GM12878 (cell line): ENCODE results near the gene PPP1R13L.
A peak's percentile ranks its signal among the peaks of the same experiment; 100 is the strongest.

Experiments
- EP300 ChIP-seq, 2 experiments: fragments of 150-350 bp in 1 of 2; IDR thresholded peaks; 2 replicates each; pipeline ENCODE4 v1.6.1; 2011 to 2012; ENCODE audit warnings: low read depth in 2 of 2, low read length in 2 of 2, borderline replicate concordance in 1 of 2, improper control_type of control experiment in 1 of 2, inconsistent platforms in 1 of 2; ENCODE audit not compliant: control insufficient read depth in 1 of 2
- EZH2 ChIP-seq: IDR thresholded peaks from 2 replicates; pipeline ENCODE4 v1.6.1; 2012; ENCODE audit warnings: low read depth, mild to moderate bottlenecking, control low read depth, inconsistent platforms, low read length, borderline replicate concordance; ENCODE audit not compliant: control insufficient read depth
- IRF4 ChIP-seq: IDR thresholded peaks from 2 replicates; pipeline ENCODE4 v1.6.1; 2011; ENCODE audit warnings: low read depth, low read length
- NBN ChIP-seq: fragments of 450-650 bp; IDR thresholded peaks from 2 replicates; pipeline ENCODE4 v1.6.1; 2016
- RAD51 ChIP-seq: fragments of 450-650 bp; IDR thresholded peaks from 2 replicates; pipeline ENCODE4 v1.6.1; 2016; ENCODE audit warnings: moderate library complexity, mild to moderate bottlenecking, inconsistent platforms
- RCOR1 ChIP-seq: conservative IDR thresholded peaks from 2 replicates; pipeline ENCODE4 v1.6.1; 2012; ENCODE audit warnings: low read depth, low read length, improper control_type of control experiment
- REST ChIP-seq: IDR thresholded peaks from 2 replicates; pipeline ENCODE4 v1.6.1; 2012; ENCODE audit warnings: mild to moderate bottlenecking, low read depth, low read length
- ZNF274 ChIP-seq: IDR thresholded peaks from one replicate; pipeline ENCODE4 v1.8.0; 2011; ENCODE audit not compliant: insufficient read length, insufficient read depth
- TF ChIP-seq, protein P1 (sequence below), 3 experiments: IDR thresholded peaks in 2 of 3; conservative IDR thresholded peaks in 1 of 3; 2 replicates each; pipeline ENCODE4 v1.5.1; 2011; ENCODE audit warnings: low read depth in 3 of 3, low read length in 3 of 3, mild to moderate bottlenecking in 3 of 3, control low read depth in 2 of 3, moderate library complexity in 2 of 3, inconsistent platforms in 1 of 3, mixed read lengths in 1 of 3; ENCODE audit not compliant: control insufficient read depth in 2 of 3, insufficient read depth in 1 of 3; ENCODE audit errors: extremely low read depth in 1 of 3
- TF ChIP-seq, protein P2 (sequence below): fragments of 450-650 bp; conservative IDR thresholded peaks from 2 replicates; pipeline ENCODE4 v1.6.1; 2017; ENCODE audit warnings: mild to moderate bottlenecking, moderate library complexity

DNA sequence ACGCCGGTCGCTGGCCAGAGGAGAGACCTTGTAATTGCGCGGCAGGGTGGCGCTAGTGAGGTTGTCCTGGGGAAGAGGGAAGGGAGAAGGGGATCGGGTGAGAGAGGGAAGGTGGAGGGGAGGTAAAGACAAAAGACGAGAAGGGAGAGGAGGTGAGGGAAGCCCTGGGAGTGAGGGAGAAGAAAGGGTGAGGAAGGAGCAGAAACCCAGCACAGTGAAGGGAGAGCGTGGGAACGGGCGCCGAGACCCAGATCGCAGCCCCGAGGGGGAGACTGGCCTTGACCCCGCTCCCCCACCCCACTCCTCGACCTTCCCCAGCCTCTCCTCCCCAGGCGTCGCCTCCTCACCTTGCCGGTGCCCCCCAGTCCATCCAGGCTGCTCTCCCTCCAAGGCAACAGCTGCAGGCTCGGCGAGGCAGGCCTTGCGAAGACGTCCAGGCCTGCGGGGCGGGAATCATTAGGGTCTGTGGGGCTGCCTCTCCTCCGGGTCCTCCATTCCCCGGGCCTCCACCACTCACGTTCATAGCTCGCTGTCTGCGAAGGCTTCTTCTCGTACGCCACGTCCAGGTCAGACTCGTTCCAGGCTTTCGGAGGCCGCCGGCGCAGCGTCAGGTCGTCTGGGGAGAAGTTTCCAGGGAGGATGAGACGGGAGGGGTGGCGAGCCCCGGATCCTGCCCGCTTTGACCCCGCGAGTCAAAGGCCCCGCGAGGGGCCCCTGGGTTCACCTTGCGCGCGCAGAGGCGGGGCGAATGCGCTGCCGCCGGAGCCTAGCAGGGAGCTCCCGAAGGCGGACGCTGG, 8.8 kb downstream of the PPP1R13L start:
- TF ChIP-seq, protein P1, sequence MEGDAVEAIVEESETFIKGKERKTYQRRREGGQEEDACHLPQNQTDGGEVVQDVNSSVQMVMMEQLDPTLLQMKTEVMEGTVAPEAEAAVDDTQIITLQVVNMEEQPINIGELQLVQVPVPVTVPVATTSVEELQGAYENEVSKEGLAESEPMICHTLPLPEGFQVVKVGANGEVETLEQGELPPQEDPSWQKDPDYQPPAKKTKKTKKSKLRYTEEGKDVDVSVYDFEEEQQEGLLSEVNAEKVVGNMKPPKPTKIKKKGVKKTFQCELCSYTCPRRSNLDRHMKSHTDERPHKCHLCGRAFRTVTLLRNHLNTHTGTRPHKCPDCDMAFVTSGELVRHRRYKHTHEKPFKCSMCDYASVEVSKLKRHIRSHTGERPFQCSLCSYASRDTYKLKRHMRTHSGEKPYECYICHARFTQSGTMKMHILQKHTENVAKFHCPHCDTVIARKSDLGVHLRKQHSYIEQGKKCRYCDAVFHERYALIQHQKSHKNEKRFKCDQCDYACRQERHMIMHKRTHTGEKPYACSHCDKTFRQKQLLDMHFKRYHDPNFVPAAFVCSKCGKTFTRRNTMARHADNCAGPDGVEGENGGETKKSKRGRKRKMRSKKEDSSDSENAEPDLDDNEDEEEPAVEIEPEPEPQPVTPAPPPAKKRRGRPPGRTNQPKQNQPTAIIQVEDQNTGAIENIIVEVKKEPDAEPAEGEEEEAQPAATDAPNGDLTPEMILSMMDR (IDR thresholded peaks at IDR 0.05 in 2 of 3, conservative IDR thresholded peaks at IDR 0.05 in 1 of 3; ENCODE audit: control insufficient read depth in 2 of 3, extremely low read depth in 1 of 3, insufficient read depth in 1 of 3, low read depth in 3 of 3, low read length in 3 of 3) = 0 out of 6 replicates have a peak, but pooled peaks of 1 of the 3 experiments have one; percentile 8
- TF ChIP-seq IRF4 = no peak
- TF ChIP-seq ZNF274 = no peak
- TF ChIP-seq RCOR1 = no peak
- TF ChIP-seq RAD51 = no peak
- no peak for TF ChIP-seq EZH2
- TF ChIP-seq, protein P2, sequence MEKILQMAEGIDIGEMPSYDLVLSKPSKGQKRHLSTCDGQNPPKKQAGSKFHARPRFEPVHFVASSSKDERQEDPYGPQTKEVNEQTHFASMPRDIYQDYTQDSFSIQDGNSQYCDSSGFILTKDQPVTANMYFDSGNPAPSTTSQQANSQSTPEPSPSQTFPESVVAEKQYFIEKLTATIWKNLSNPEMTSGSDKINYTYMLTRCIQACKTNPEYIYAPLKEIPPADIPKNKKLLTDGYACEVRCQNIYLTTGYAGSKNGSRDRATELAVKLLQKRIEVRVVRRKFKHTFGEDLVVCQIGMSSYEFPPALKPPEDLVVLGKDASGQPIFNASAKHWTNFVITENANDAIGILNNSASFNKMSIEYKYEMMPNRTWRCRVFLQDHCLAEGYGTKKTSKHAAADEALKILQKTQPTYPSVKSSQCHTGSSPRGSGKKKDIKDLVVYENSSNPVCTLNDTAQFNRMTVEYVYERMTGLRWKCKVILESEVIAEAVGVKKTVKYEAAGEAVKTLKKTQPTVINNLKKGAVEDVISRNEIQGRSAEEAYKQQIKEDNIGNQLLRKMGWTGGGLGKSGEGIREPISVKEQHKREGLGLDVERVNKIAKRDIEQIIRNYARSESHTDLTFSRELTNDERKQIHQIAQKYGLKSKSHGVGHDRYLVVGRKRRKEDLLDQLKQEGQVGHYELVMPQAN = no peak
- TF ChIP-seq REST = no peak
- TF ChIP-seq EP300 (IDR thresholded peaks at IDR 0.05; ENCODE audit: borderline replicate concordance in 1 of 2, control insufficient read depth in 1 of 2, low read depth in 2 of 2, low read length in 2 of 2) = no peak
- TF ChIP-seq NBN = no peak
